VCaP (cell line): ENCODE measurements around the gene TTC34.

ENCODE experiments used
- H3K27ac ChIP-seq: fragments of 450-650 bp; 2 replicates; pipeline ENCODE4 v1.5.1; 2017
- TF ChIP-seq, protein P1 (sequence below): fragments of 450-650 bp; conservative IDR thresholded peaks from 2 replicates; pipeline ENCODE4 v1.5.1; 2017; ENCODE audit warnings: mild to moderate bottlenecking, moderate library complexity

The TTC34 gene

DNA sequence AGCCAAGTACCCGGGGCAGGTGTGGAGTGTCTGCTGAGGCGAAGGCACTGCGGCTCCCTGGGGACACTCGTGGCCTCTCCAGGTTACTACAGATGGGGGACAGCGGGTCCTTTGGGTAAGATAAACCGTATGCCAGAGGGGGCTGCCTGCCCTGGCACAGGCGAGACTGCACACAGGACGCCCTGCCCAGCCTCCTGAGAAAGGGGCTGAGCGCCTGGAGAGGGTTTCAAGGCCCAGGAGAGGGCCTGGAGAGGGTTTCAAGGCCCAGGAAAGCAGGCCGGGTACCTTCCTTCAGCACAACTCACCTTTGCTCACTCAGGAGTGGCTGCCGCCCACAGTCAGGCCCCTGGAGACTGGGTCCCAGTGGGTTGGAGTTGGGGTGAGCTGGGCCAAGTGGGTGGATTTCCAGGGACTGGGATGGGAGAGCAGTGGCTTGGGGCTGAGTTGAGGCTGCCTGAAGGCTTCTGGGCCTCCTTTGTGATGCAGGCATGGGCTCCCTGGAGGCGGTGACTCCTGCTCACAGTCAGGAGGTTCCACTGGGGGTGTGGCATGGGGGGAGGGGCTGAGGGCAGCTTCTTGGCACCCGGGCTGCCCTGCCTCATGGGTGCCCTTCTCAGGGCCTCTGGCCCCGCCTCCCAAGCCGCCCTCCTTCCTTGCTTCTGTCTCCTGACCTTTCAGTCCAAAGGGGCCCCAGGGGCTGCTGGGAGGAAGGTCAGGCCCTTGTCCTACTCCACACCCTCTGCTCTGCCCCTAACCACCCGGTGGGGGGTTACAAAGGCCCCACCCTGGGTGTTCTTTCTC is 168.7 kb downstream of the TTC34 start, which contains the start of gene MMEL1:
MMEL1 (minus strand) TSS at position 456 of the 801 bp plus-strand sequence. CDS start 3,532 bp downstream, outside the sequence.
- TF ChIP-seq, protein P1, sequence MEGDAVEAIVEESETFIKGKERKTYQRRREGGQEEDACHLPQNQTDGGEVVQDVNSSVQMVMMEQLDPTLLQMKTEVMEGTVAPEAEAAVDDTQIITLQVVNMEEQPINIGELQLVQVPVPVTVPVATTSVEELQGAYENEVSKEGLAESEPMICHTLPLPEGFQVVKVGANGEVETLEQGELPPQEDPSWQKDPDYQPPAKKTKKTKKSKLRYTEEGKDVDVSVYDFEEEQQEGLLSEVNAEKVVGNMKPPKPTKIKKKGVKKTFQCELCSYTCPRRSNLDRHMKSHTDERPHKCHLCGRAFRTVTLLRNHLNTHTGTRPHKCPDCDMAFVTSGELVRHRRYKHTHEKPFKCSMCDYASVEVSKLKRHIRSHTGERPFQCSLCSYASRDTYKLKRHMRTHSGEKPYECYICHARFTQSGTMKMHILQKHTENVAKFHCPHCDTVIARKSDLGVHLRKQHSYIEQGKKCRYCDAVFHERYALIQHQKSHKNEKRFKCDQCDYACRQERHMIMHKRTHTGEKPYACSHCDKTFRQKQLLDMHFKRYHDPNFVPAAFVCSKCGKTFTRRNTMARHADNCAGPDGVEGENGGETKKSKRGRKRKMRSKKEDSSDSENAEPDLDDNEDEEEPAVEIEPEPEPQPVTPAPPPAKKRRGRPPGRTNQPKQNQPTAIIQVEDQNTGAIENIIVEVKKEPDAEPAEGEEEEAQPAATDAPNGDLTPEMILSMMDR = no peak
- no peak within 1 kb of the TSS for H3K27ac ChIP-seq

DNA sequence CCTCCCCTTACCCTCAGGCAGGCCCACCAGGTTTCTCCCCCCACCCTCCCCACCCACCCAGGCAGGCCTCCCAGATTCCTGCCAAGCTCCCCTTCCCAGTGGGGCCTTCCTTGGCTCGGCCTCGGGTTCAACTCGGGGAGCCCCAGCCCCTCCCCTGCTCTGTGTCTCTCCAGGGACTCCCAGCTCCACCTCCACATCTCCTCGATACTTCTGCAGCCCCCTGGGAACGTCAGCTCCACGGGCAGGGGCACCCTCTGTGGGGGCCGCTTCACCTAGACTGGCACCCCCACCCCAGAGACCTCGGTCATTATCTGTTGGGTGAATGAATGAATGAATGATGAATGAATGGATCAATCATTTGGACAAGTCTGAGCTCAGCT is 169.5 kb downstream of the TTC34 start:
- TF ChIP-seq, protein P1 = no peak
- H3K27ac ChIP-seq = no peak overlapping the region

DNA sequence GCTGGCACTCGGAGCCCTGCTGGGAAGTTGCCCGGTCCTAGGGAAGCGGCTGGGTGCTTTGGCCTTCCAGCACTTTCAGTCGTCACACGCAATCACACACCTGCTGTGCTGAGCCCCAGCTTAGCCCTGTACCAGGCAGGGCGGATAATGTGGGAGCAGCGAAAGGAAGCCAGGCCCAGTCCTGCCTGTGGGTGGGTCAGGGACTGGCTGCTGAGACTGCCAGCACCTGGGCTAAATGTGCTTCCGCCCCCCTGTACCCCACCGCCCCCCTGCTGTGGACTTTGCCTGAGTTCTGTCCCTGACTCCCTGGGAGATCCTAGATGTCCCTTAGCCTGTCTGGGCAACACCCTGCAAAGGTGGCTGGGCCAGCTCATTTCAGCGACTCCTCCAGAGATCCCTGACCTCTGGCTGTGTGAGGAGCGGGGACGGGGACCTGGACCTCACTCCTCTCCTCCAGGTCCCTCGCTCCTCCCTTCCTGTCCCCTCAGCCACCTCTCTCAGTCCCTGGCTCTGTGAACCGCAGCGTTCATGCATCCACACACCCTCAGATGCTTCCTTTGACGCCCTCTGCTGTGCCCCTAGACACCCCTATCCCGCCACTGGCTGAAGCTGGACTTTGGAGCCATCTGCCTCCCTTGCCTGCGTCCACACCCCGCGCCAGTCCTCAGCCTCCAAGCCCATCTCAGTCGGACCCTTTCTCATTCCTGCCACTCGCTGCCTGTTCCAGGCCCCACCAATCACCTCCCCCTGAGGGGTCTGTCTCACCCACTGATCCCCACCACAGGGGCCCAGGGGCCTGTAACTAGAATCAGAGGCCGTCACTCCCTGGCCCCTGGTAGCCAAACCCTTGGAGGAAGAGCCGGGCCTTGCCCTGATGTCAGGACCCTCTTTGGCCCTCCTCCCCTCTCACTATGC is 170.1 kb downstream of the TTC34 start:
- TF ChIP-seq, protein P1 = no peak
- no peak overlapping the region for H3K27ac ChIP-seq

DNA sequence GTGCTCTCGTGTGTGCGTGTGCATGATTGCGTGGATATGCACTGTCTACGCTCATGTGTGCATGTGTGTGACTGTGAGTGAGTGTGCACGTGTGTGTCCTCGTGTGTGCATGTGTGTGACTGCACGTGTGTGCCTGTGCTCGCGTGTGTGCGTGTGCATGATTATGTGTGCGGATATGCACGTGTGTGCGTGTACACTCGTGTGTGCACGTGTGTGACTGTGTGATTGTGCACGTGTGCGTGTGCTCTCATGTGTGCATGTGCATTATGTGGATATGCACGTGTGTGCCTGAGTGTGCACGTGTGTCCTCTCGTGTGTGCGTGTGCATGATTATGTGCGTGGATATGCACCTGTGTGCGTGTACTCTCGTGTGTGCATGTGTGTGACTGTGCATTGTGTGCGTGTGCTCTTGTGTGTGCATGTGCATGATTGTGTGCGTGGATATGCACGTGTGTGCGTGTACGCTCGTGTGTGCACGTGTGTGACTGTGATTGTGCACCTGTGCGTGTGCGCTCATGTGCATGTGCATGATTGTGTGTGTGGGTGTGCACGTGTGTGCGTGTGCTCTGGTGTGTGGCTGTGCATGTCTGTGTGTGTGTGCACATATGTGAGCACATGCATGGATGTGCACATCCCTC is 170.9 kb downstream of the TTC34 start:
- no peak overlapping the region for H3K27ac ChIP-seq
- TF ChIP-seq, protein P1 = no peak

DNA sequence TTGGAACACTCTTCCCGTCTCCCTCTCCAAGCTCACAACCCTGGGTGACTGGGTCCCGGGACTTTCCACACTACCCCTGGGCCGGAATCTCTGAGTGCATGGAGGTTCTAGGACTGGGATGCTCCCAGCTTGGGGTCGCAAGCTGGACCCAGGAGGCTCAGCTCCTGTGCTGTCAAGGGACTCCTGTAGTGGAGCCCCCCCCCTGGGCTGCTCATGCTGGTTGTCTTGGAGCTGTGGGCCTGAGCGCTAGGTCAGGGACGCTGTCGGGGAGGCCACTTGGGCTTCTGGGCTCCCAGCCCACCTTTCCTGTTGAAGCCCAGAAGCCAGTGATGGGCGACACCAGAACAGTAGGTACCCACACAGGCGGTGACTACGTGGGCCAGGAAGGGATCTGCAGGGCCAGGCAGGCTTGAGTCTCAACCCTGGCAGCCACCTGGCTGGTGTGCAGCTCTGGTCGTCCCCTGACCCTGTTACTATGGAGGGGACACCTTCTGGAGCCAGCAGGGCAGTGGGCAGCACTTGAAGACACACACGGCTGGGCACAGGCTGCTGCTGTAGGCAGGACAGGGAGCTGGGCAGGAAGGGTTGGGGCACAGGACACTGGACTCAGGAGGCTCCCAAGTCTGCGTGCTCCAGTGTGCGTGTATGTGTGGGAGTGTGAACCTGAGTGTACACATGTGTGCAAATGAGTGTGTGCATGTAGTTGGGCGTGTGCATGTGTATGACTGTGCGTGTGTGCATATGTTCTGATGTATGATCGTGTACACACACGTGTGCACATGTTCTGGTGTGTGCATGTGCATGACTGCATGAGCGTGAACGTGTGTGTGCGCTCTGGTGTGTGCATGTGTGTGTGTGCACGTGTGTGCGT is 171.6 kb downstream of the TTC34 start:
- TF ChIP-seq, protein P1 = no peak
- H3K27ac ChIP-seq = no peak overlapping the region

DNA sequence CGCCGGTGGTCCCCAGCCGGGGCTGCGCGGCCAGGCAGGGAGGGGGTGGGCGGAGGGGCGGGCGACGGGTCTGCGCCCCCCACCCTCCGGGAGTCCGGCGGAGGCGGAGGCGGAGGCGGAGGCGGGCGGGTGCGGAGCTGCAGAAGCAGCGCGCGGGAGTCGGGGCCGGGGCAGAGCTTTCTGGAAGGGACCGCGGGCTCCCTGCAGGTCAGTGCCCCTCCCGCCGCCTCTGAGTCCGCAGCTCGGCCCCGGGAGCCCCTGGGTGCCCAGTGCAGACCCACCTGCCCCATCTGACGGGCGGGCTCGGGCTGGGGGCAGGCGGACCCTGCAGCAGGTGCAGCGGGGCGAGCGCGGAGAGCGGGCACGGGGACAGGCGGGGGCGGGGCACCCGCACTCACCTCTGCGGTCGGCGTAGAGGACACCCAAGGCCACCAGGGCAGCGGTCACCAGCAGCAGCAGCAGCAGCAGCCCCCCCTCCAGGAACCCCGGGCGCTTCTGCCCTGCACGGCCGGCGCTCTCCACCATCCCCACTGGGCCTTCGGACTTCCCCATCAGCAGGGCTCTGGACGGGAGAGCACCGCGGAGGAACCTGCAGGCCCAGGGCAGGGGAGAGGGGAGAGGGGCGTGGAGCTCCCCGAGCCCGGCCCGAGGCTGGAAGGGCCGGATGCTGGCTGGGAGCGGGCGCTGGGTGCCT is 172.4 kb downstream of the TTC34 start:
- no peak overlapping the region for H3K27ac ChIP-seq
- TF ChIP-seq, protein P1 = no peak
